Measurements from ENCODE around the gene SLC35E4.

DNA sequence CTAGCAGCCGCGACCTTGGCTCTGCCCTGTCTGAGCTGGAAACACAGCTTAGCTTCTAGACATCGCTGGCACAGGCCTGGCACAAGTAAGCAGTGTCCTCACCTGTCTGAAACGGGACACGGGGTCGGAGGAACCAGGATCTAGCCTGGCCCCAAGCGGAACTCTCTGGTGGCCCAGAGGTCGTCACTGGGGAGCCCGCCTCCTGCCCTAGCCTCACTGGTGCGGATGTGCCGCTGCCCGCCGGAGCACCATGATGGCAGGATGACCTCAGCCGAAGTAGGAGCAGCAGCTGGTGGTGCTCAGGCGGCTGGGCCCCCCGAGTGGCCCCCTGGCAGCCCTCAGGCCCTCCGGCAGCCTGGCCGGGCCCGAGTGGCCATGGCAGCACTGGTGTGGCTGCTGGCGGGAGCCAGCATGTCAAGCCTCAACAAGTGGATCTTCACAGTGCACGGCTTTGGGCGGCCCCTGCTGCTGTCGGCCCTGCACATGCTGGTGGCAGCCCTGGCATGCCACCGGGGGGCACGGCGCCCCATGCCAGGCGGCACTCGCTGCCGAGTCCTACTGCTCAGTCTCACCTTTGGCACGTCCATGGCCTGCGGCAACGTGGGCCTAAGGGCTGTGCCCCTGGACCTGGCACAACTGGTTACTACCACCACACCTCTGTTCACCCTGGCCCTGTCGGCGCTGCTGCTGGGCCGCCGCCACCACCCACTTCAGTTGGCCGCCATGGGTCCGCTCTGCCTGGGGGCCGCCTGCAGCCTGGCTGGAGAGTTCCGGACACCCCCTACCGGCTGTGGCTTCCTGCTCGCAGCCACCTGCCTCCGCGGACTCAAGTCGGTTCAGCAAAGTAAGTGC lies 871 bp downstream of the SLC35E4 start:
- TF ChIP-seq CTCF (IDR thresholded peaks at IDR 0.05; ENCODE audit: low read depth, low read length) (no peak), EZH2phosphoT487 (IDR thresholded peaks at IDR 0.05; ENCODE audit: low read depth) (no peak)
